ENCODE measurements around the gene SLTM. TPM values are rescaled to one million over a fixed set of nuclear protein-coding genes. Genes with fewer than 3 reads are reported as not detected.

SLTM gene
- total RNA-seq, 4 donors from 2014 or later = 65.0 to 115 (median 92.5) TPM

DNA sequence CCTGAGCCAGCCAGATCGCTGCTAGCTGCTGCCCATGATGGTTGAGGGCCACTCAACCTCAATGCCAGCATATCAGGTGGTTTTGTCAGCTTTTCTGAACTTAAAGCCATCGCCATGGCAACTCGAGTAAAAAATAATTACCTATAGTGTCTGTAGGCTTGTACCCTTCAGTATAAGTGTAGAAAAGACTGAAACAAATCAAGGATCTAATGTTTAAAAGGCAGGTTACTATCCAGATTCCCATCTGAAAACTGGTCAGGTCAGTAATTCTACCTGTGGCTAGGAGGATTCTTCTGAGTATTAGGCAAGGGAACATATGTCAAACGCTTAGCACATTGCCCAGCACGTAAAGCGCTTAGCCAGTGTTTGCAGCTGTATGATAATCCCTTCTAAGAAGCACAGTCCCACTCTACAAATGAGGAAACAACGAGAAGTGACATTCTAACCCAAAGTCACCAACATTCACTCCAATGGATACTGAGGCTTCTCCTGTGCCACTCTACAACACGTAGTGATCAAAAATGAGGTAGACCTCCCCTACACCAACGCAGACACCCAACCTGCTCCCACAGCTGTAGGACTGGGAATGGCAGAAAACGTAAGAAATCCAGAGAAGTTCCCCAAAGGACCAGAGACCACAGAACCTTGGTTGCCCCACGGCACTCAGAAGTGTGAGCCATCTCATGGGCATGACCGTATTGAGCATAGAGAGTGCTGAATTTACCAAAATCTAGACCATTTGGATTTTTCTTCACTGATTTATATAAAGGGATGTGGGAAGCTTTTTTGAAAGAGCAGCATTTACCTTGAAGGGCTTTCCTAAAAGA is 55.3 kb downstream of the SLTM start:
- no peaks in the 10 kb centered on the region for H3K4me1 ChIP-seq
- intact Hi-C loops (cut with DNase I) = no loop called here
- H3K4me3 ChIP-seq = no peak overlapping the region
- WGBS, 2 donors = 95 to 97% methylated on average over 11 to 12 of the region's 12 CpGs
- H3K9me3 ChIP-seq = no peaks in the 10 kb centered on the region
- peaks cover 30 to 66% (median 37%) of the 10 kb centered on the region in 3 donors for H3K36me3 ChIP-seq
- TF ChIP-seq CTCF (IDR thresholded peaks at IDR 0.05) = no peak
- no peak for TF ChIP-seq POLR2A (IDR thresholded peaks at IDR 0.05)
- H3K27ac ChIP-seq = no peak overlapping the region
- no peaks in the 10 kb centered on the region for H3K27me3 ChIP-seq
- no peak for DNase-seq

DNA sequence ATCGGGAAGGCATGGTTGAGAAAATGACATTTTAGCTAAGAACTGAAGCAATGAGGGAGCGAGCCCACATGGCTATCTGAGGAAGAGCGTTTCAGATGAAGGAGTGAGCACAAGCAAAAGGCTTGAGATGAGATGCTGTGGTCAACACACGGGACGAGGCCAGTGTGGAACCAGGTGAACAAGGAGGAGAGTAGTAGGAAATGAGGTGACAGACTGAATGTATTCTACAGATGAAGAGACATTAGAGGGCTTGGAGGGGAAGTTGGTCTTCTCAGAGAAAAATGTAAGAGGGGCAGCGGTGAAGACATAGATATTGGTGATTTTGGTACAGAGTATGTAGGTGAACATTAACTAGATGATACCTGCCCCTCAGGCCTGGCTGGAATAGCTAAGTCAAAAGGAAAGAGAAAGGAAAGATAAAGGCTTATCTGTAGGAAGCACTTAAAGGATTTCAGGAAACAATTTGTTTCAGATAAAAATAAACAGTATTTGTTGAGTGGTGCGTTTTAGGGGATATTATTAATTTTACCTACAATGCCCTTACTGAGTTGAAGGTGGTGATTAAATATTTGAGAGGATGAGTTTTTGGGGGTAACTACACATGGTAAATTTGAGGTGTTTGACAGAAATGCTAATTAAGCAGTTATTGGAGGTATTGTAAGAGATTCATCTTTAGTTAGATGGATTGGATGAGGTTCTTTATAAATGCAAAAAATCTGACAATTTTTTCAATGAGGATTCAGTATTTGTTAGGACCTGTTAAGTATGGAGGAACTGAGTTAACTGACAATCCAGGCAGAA is 57.0 kb downstream of the SLTM start:
- Histone ChIP-seq H3K27me3 (no peaks in the 10 kb centered on the region), H3K4me1 (no peaks in the 10 kb centered on the region), H3K9me3 (no peaks in the 10 kb centered on the region), H3K36me3 (peaks cover 25 to 49% (median 27%) of the 10 kb centered on the region in 3 donors), H3K4me3 (no peak overlapping the region), H3K27ac (no peak overlapping the region)
- no peak for TF ChIP-seq POLR2A (IDR thresholded peaks at IDR 0.05)
- TF ChIP-seq CTCF (IDR thresholded peaks at IDR 0.05) = no peak
- whole genome bisulfite sequencing, 2 donors = 83 to 89% methylated on average over 7 of the region's 7 CpGs
- no peak for DNase-seq
- intact Hi-C loops (cut with DNase I) = no loop called here

- DNase-seq = no peak
- no peak for TF ChIP-seq CTCF (IDR thresholded peaks at IDR 0.05)
- no peak for TF ChIP-seq POLR2A (IDR thresholded peaks at IDR 0.05)
- Histone ChIP-seq H3K27ac (no peak overlapping the region), H3K36me3 (peaks cover 13 to 37% (median 17%) of the 10 kb centered on the region in 3 donors), H3K4me1 (no peaks in the 10 kb centered on the region), H3K9me3 (no peaks in the 10 kb centered on the region), H3K4me3 (no peak overlapping the region), H3K27me3 (no peaks in the 10 kb centered on the region)
- intact Hi-C loops (cut with DNase I) = no loop called here
Measured at GRCh38 chr15:58875343-58875742, 58.1 kb downstream of the SLTM start.

DNA sequence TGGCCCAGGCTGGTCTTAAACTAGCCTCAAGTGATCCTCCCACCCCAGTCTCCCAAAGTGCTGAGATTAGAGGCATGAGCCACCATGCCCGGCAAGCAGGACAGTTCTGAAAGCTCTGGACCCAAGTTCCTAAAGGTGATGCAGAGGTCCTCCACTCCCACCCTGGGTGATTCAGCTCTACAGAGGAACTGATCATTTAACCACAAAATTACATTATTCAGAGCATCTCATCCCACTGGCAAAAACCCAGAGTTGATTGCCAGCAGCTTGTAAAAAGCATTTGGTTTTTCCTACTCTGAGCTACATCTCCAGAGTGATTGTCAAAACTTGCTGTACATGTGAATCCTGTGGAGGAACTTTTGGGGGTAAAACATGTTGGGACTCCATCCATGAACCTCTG is 60.2 kb downstream of the SLTM start:
- intact Hi-C loops (cut with DNase I) = no loop called here
- DNase-seq = no peak
- WGBS, 2 donors = 67 to 71% methylated on average over 1 of the region's 1 CpG

More for the DNA sequence above, 60.2 kb downstream of the SLTM start:
- Histone ChIP-seq H3K27me3 (no peaks in the 10 kb centered on the region), H3K9me3 (no peaks in the 10 kb centered on the region), H3K27ac (no peak overlapping the region), H3K4me1 (no peaks in the 10 kb centered on the region), H3K4me3 (no peak overlapping the region), H3K36me3 (peaks cover 3 to 17% (median 5%) of the 10 kb centered on the region in 3 donors)
- TF ChIP-seq POLR2A (IDR thresholded peaks at IDR 0.05) (no peak), CTCF (IDR thresholded peaks at IDR 0.05) (no peak)
